Osteoblast (primary cell): Measurements from ENCODE around the gene R3HDM4. TPM values are rescaled to one million over a fixed set of nuclear protein-coding genes. Genes with fewer than 3 reads are reported as not detected.
"Not testable (repeated sequence)": the region's sequence is repeated elsewhere in the genome, so short reads cannot be mapped to it uniquely, and the experiment has no call there.

Experiments
- DNase-seq: peaks from one replicate; pipeline ENCODE4 v3.0.0; 2011; ENCODE audit warnings: low spot score, mixed read lengths; ENCODE audit not compliant: insufficient read length; ENCODE audit errors: missing footprints
- H2AFZ ChIP-seq: 2 replicates; pipeline ENCODE4 v1.6.0; 2011; ENCODE audit warnings: mild to moderate bottlenecking, low read length
- H3K27ac ChIP-seq: 2 replicates; pipeline ENCODE4 v1.5.1; 2011; ENCODE audit warnings: mild to moderate bottlenecking, low read depth, low read length, moderate library complexity
- H3K27me3 ChIP-seq: 2 replicates; pipeline ENCODE4 v1.6.0; 2012; ENCODE audit warnings: mild to moderate bottlenecking, control low read depth, inconsistent platforms, low read length, moderate library complexity; ENCODE audit not compliant: insufficient read depth
- H3K36me3 ChIP-seq: 2 replicates; pipeline ENCODE4 v1.5.1; 2011; ENCODE audit warnings: mild to moderate bottlenecking, low read length, control low read depth, moderate library complexity; ENCODE audit not compliant: insufficient read depth
- H3K4me1 ChIP-seq: 2 replicates; pipeline ENCODE4 v1.5.1; 2011; ENCODE audit warnings: mild to moderate bottlenecking, low read length, control low read depth, moderate library complexity; ENCODE audit not compliant: insufficient read depth
- H3K4me2 ChIP-seq: 2 replicates; pipeline ENCODE4 v1.6.0; 2011; ENCODE audit warnings: mild to moderate bottlenecking, low read length; ENCODE audit not compliant: insufficient read depth
- H3K4me3 ChIP-seq: fragments of 200-600 bp; sonication (generic); 3 replicates; pipeline ENCODE4 v1.5.1; 2012; ENCODE audit warnings: mild to moderate bottlenecking, low read length, inconsistent platforms; ENCODE audit not compliant: insufficient read depth
- H3K79me2 ChIP-seq: 2 replicates; pipeline ENCODE4 v1.6.0; 2012; ENCODE audit warnings: mild to moderate bottlenecking, low read length, control low read depth, inconsistent platforms; ENCODE audit not compliant: insufficient read depth
- H3K9me3 ChIP-seq: 2 replicates; pipeline ENCODE4 v1.5.1; 2011; ENCODE audit warnings: low read depth, low read length, control low read depth
- H4K20me1 ChIP-seq: 2 replicates; pipeline ENCODE4 v1.6.0; 2012; ENCODE audit warnings: mild to moderate bottlenecking, low read length, control low read depth; ENCODE audit not compliant: insufficient read depth
- total RNA-seq: library from RNA; depleted of rRNA; stranded (reverse); fragments of >200 nt; gene quantifications from 2 replicates; pipeline ENCODE4 v1.2.3, GENCODE V29; 2012
- TF ChIP-seq, protein P1 (sequence below): IDR thresholded peaks from 2 replicates; pipeline ENCODE4 v1.5.1; 2011; ENCODE audit warnings: mild to moderate bottlenecking, low read depth, low read length, moderate library complexity; ENCODE audit errors: extremely low read depth

The R3HDM4 gene
- total RNA-seq, 1 donor: 31.1 TPM

DNA sequence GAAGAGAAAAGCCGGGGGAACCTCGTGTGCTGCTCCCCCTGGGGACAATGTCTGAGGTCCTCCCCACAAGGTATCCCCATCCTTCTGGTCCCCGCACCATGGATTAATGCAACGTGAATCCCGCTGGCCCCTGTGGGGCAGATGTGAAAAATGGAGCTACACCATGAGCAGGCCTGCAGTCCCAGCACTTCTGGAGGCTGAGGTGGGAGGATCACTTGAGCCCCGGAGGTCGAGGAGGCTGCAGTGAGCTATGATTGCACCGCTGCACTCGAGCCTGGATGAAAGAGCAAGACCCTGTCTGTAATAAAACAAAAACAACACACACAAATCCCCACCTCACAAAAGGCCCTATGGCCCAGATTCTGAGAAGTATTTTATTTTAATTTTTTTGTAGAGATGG, 54.7 kb downstream of the R3HDM4 start:
- TF ChIP-seq, protein P1, sequence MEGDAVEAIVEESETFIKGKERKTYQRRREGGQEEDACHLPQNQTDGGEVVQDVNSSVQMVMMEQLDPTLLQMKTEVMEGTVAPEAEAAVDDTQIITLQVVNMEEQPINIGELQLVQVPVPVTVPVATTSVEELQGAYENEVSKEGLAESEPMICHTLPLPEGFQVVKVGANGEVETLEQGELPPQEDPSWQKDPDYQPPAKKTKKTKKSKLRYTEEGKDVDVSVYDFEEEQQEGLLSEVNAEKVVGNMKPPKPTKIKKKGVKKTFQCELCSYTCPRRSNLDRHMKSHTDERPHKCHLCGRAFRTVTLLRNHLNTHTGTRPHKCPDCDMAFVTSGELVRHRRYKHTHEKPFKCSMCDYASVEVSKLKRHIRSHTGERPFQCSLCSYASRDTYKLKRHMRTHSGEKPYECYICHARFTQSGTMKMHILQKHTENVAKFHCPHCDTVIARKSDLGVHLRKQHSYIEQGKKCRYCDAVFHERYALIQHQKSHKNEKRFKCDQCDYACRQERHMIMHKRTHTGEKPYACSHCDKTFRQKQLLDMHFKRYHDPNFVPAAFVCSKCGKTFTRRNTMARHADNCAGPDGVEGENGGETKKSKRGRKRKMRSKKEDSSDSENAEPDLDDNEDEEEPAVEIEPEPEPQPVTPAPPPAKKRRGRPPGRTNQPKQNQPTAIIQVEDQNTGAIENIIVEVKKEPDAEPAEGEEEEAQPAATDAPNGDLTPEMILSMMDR: no peak
- Histone ChIP-seq H3K4me1 (peaks cover 3% of the 10 kb centered on the region), H2AFZ (no peak overlapping the region), H3K27ac (no peak overlapping the region), H3K27me3 (peaks cover 11% of the 10 kb centered on the region), H4K20me1 (no peaks in the 10 kb centered on the region), H3K79me2 (no peaks in the 10 kb centered on the region), H3K9me3 (no peaks in the 10 kb centered on the region), H3K4me3 (no peak overlapping the region), H3K36me3 (no peaks in the 10 kb centered on the region), H3K4me2 (no peak overlapping the region)
- DNase-seq: no peak

DNA sequence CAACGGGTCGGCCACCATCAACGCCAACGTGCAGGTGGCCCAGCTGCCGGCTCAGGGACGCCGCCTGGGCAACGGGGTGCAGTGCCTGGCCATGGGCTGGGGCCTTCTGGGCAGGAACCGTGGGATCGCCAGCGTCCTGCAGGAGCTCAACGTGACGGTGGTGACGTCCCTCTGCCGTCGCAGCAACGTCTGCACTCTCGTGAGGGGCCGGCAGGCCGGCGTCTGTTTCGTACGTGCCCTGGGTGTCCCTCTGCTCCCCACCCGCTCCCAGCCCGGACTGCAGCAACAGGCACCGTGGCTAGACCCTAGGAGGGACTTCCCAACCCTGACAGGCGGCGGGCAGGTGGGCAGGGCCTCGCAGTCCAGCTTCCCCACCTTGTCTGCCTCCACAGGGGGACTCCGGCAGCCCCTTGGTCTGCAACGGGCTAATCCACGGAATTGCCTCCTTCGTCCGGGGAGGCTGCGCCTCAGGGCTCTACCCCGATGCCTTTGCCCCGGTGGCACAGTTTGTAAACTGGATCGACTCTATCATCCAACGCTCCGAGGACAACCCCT, 57.4 kb downstream of the R3HDM4 start:
- peaks cover 3% of the 10 kb centered on the region for H3K4me1 ChIP-seq
- TF ChIP-seq, protein P1: no peak
- no peak for DNase-seq
- no peaks in the 10 kb centered on the region for H3K36me3 ChIP-seq
- H3K27ac ChIP-seq: no peak overlapping the region
- no peaks in the 10 kb centered on the region for H3K9me3 ChIP-seq
- no peak overlapping the region for H3K4me3 ChIP-seq
- H3K79me2 ChIP-seq: no peaks in the 10 kb centered on the region
- peaks cover 10% of the 10 kb centered on the region for H3K27me3 ChIP-seq
- H4K20me1 ChIP-seq: no peaks in the 10 kb centered on the region
- H2AFZ ChIP-seq: no peak overlapping the region
- no peak overlapping the region for H3K4me2 ChIP-seq

DNA sequence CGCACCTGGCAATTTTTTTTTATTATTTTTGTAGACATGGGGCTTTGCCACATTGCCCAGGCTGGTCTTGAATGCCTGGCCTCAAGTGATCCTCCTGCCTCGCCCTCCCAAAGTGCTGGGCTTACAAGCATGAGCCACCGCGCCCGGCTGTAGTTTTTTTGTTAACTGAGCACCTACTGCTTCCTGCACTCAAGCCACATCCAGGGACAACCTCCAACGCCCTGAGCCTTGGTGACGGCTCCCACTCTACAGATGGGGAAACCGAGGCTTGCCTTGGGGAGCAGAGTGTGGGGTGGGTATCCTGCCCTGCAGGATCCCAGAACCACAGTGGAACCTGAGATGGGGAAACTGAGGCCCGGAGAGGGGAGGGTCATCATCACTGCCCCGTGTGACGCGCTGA, 57.9 kb downstream of the R3HDM4 start:
- no peak overlapping the region for H2AFZ ChIP-seq
- no peak for DNase-seq
- H3K4me3 ChIP-seq: no peak overlapping the region
- TF ChIP-seq, protein P1: no peak
- peaks cover 3% of the 10 kb centered on the region for H3K4me1 ChIP-seq
- no peaks in the 10 kb centered on the region for H3K79me2 ChIP-seq
- peaks cover 7% of the 10 kb centered on the region for H3K27me3 ChIP-seq
- no peak overlapping the region for H3K4me2 ChIP-seq
- H4K20me1 ChIP-seq: no peaks in the 10 kb centered on the region
- H3K9me3 ChIP-seq: no peaks in the 10 kb centered on the region
- H3K27ac ChIP-seq: no peak overlapping the region
- H3K36me3 ChIP-seq: no peaks in the 10 kb centered on the region

DNA sequence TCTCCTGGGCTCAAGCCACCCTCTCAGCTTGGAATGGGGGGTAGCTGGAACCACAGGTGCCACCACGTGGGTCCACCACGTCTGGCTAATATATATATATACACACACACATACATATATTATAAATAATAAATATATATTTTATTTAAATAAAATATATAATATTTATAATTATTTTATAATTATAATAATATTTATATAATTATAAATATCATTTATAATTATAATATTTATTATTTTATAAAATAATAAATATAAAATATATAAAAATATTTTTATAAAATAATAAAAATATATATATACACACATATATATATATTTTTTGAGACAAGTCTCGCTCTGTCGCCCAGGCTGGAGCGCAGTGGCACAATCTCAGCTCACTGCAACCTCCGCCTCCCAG, 58.5 kb downstream of the R3HDM4 start:
- TF ChIP-seq, protein P1: no peak
- no peaks in the 10 kb centered on the region for H3K4me1 ChIP-seq
- no peak overlapping the region for H2AFZ ChIP-seq
- H3K4me2 ChIP-seq: no peak overlapping the region
- H3K27me3 ChIP-seq: peaks cover 1% of the 10 kb centered on the region
- DNase-seq: no peak
- H3K27ac ChIP-seq: no peak overlapping the region
- H4K20me1 ChIP-seq: no peaks in the 10 kb centered on the region
- H3K79me2 ChIP-seq: no peaks in the 10 kb centered on the region
- no peak overlapping the region for H3K4me3 ChIP-seq
- no peaks in the 10 kb centered on the region for H3K36me3 ChIP-seq
- no peaks in the 10 kb centered on the region for H3K9me3 ChIP-seq

DNA sequence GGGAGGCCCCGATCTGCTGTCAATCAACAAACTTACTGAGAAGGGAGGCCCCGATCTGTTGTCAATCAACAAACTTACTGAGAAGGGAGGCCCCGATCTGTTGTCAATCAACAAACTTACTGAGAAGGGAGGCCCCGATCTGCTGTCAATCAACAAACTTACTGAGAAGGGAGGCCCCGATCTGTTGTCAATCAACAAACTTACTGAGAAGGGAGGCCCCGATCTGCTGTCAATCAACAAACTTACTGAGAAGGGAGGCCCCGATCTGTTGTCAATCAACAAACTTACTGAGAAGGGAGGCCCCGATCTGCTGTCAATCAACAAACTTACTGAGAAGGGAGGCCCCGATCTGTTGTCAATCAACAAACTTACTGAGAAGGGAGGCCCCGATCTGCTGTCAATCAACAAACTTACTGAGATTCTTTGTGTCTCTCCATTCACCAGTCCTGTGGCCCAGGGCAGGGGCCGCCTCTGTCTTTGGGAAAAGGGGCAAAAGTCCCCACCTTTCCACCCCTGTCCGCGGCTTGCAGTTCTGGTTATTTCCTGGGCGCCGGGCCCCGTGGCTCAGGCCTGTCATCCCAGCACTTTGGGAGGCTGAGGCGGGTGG, 59.3 kb downstream of the R3HDM4 start:
- not testable (repeated sequence) for H4K20me1 ChIP-seq, H2AFZ ChIP-seq, H3K27me3 ChIP-seq, DNase-seq, H3K9me3 ChIP-seq, H3K36me3 ChIP-seq, H3K27ac ChIP-seq, H3K4me1 ChIP-seq, H3K4me3 ChIP-seq, H3K79me2 ChIP-seq, H3K4me2 ChIP-seq
